Measurements from ENCODE around the gene DMRT3.

The DMRT3 gene

GRCh38 chr9:1014225-1014624 lies 37.8 kb downstream of the DMRT3 start:
- no peak overlapping the region for H3K4me3 ChIP-seq (ENCODE audit: low read depth, low read length)
- TF ChIP-seq CTCF (IDR thresholded peaks at IDR 0.05; ENCODE audit: insufficient read depth, low read depth, low read length, missing control alignments): no peak
- no peak for DNase-seq (ENCODE audit: low read depth)

- H3K4me3 ChIP-seq (ENCODE audit: low read depth, low read length): no peak overlapping the region
- TF ChIP-seq CTCF (IDR thresholded peaks at IDR 0.05; ENCODE audit: insufficient read depth, low read depth, low read length, missing control alignments): no peak
- no peak for DNase-seq (ENCODE audit: low read depth)
Observed at GRCh38 chr9:1014640-1015039, 38.2 kb downstream of the DMRT3 start.

- no peak overlapping the region for H3K4me3 ChIP-seq (ENCODE audit: low read depth, low read length)
- peak; percentile 26 for TF ChIP-seq CTCF (IDR thresholded peaks at IDR 0.05; ENCODE audit: insufficient read depth, low read depth, low read length, missing control alignments)
- peak; percentile 40 for DNase-seq (ENCODE audit: low read depth)
Observed at GRCh38 chr9:1018121-1018520, 41.7 kb downstream of the DMRT3 start.

GRCh38 chr9:1024112-1024511 lies 47.7 kb downstream of the DMRT3 start:
- no peak overlapping the region for H3K4me3 ChIP-seq (ENCODE audit: low read depth, low read length)
- no peak for TF ChIP-seq CTCF (IDR thresholded peaks at IDR 0.05; ENCODE audit: insufficient read depth, low read depth, low read length, missing control alignments)
- no peak for DNase-seq (ENCODE audit: low read depth)

GRCh38 chr9:1025131-1025530 lies 48.7 kb downstream of the DMRT3 start:
- no peak for DNase-seq (ENCODE audit: low read depth)
- TF ChIP-seq CTCF (IDR thresholded peaks at IDR 0.05; ENCODE audit: insufficient read depth, low read depth, low read length, missing control alignments): no peak
- no peak overlapping the region for H3K4me3 ChIP-seq (ENCODE audit: low read depth, low read length)

- DNase-seq (ENCODE audit: low read depth): no peak
- TF ChIP-seq CTCF (IDR thresholded peaks at IDR 0.05; ENCODE audit: insufficient read depth, low read depth, low read length, missing control alignments): no peak
- H3K4me3 ChIP-seq (ENCODE audit: low read depth, low read length): no peak overlapping the region
Observed at GRCh38 chr9:1026219-1026618, 49.8 kb downstream of the DMRT3 start.

- DNase-seq (ENCODE audit: low read depth): no peak
- TF ChIP-seq CTCF (IDR thresholded peaks at IDR 0.05; ENCODE audit: insufficient read depth, low read depth, low read length, missing control alignments): no peak
- H3K4me3 ChIP-seq (ENCODE audit: low read depth, low read length): no peak overlapping the region
Observed at GRCh38 chr9:1028501-1029190, 52.2 kb downstream of the DMRT3 start.
